Hepatocyte (in vitro differentiated cells): Measurements from ENCODE around the gene KIF6.

ENCODE experiments used
- EZH2 ChIP-seq: fragments of 200-600 bp; sonication (generic); IDR thresholded peaks from 2 replicates; pipeline ENCODE4 v1.6.1; 2016; ENCODE audit warnings: antibody characterized with exemption, mild to moderate bottlenecking, borderline replicate concordance
- TF ChIP-seq, protein P1 (sequence below): fragments of 200-600 bp; sonication (generic); IDR thresholded peaks from 2 replicates; pipeline ENCODE4 v1.5.1; 2016; ENCODE audit warnings: antibody characterized with exemption, mild to moderate bottlenecking; ENCODE audit not compliant: poor library complexity

- TF ChIP-seq EZH2: no peak
- TF ChIP-seq, protein P1, sequence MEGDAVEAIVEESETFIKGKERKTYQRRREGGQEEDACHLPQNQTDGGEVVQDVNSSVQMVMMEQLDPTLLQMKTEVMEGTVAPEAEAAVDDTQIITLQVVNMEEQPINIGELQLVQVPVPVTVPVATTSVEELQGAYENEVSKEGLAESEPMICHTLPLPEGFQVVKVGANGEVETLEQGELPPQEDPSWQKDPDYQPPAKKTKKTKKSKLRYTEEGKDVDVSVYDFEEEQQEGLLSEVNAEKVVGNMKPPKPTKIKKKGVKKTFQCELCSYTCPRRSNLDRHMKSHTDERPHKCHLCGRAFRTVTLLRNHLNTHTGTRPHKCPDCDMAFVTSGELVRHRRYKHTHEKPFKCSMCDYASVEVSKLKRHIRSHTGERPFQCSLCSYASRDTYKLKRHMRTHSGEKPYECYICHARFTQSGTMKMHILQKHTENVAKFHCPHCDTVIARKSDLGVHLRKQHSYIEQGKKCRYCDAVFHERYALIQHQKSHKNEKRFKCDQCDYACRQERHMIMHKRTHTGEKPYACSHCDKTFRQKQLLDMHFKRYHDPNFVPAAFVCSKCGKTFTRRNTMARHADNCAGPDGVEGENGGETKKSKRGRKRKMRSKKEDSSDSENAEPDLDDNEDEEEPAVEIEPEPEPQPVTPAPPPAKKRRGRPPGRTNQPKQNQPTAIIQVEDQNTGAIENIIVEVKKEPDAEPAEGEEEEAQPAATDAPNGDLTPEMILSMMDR: no peak
These were observed 55.2 kb downstream of the KIF6 start for GRCh38 chr6:39669973-39670342.
